ENCODE measurements around the gene CACFD1. TPM values are rescaled to one million over a fixed set of nuclear protein-coding genes. Genes with fewer than 3 reads are reported as not detected.

CACFD1 gene
- total RNA-seq, 1 donor from 2014 or later, result 24.6 TPM

GRCh38 chr9:133518200-133518599, 58.4 kb downstream of the CACFD1 start:
- TF ChIP-seq CTCF (IDR thresholded peaks at IDR 0.05; ENCODE audit: insufficient read depth, low read length, poor library complexity, severe bottlenecking), result no peak
- Histone ChIP-seq H3K36me3 (ENCODE audit: control insufficient read depth, insufficient read depth, low read length) (no peaks in the 10 kb centered on the region), H3K4me3 (ENCODE audit: low read depth, low read length) (no peak overlapping the region), H3K27me3 (ENCODE audit: control insufficient read depth, insufficient read depth, low read length) (peaks cover 49% of the 10 kb centered on the region)
- DNase-seq (ENCODE audit: low read depth), result no peak

- TF ChIP-seq CTCF (IDR thresholded peaks at IDR 0.05; ENCODE audit: insufficient read depth, low read length, poor library complexity, severe bottlenecking), result no peak
Measured at GRCh38 chr9:133518706-133519449, 59.1 kb downstream of the CACFD1 start.

GRCh38 chr9:133519693-133520092, 59.9 kb downstream of the CACFD1 start:
- DNase-seq (ENCODE audit: low read depth), result no peak
- Histone ChIP-seq H3K27me3 (ENCODE audit: control insufficient read depth, insufficient read depth, low read length) (peaks cover 50% of the 10 kb centered on the region), H3K4me3 (ENCODE audit: low read depth, low read length) (no peak overlapping the region), H3K36me3 (ENCODE audit: control insufficient read depth, insufficient read depth, low read length) (no peaks in the 10 kb centered on the region)
- no peak for TF ChIP-seq CTCF (IDR thresholded peaks at IDR 0.05; ENCODE audit: insufficient read depth, low read length, poor library complexity, severe bottlenecking)

More at GRCh38 chr9:133518706-133519449, 59.1 kb downstream of the CACFD1 start:
- H3K4me3 ChIP-seq (ENCODE audit: low read depth, low read length), result no peak overlapping the region
- H3K27me3 ChIP-seq (ENCODE audit: control insufficient read depth, insufficient read depth, low read length), result peaks cover 45% of the 10 kb centered on the region
- no peak for DNase-seq (ENCODE audit: low read depth)
- no peaks in the 10 kb centered on the region for H3K36me3 ChIP-seq (ENCODE audit: control insufficient read depth, insufficient read depth, low read length)

GRCh38 chr9:133520121-133520835, 60.5 kb downstream of the CACFD1 start:
- no peaks in the 10 kb centered on the region for H3K36me3 ChIP-seq (ENCODE audit: control insufficient read depth, insufficient read depth, low read length)
- peaks cover 47% of the 10 kb centered on the region for H3K27me3 ChIP-seq (ENCODE audit: control insufficient read depth, insufficient read depth, low read length)
- H3K4me3 ChIP-seq (ENCODE audit: low read depth, low read length), result no peak overlapping the region
- DNase-seq (ENCODE audit: low read depth), result no peak
- TF ChIP-seq CTCF (IDR thresholded peaks at IDR 0.05; ENCODE audit: insufficient read depth, low read length, poor library complexity, severe bottlenecking), result no peak

Other genes starting within 250 kb of the CACFD1 start
- gene ABO, start 184.8 kb upstream of the CACFD1 start, total RNA-seq, result 1.8 TPM in 2 replicates
- 17.4 and 30.8 TPM in 2 replicates for gene SURF6, start 123.8 kb upstream of the CACFD1 start, total RNA-seq
- 42.0 and 51.8 TPM in 2 replicates for gene MED22, start 111.8 kb upstream of the CACFD1 start, total RNA-seq
- 2,183 and 2,339 TPM in 2 replicates for gene RPL7A, start 111.8 kb upstream of the CACFD1 start, total RNA-seq
- 39.2 and 56.4 TPM in 2 replicates for gene SURF1, start 103.5 kb upstream of the CACFD1 start, total RNA-seq
- gene SURF2, start 103.4 kb upstream of the CACFD1 start, total RNA-seq, result 38.7 and 51.5 TPM in 2 replicates
- 188 and 198 TPM in 2 replicates for gene SURF4, start 83.9 kb upstream of the CACFD1 start, total RNA-seq
- gene STKLD1, start 83.6 kb upstream of the CACFD1 start, total RNA-seq, result 0.27 TPM in 1 of 2 replicates, not detected in the other
- gene REXO4, start 42.0 kb upstream of the CACFD1 start, total RNA-seq, result 21.9 and 23.1 TPM in 2 replicates
- 2.0 and 2.4 TPM in 2 replicates for gene ADAMTS13, start 37.6 kb upstream of the CACFD1 start, total RNA-seq
- 51.8 and 60.9 TPM in 2 replicates for gene SLC2A6, start 19.1 kb downstream of the CACFD1 start, total RNA-seq
- not detected in 2 replicates for gene MYMK, start 65.0 kb downstream of the CACFD1 start, total RNA-seq
- gene ADAMTSL2, start 74.7 kb downstream of the CACFD1 start, total RNA-seq, result 0.54 and 1.2 TPM in 2 replicates
- not detected in 2 replicates for gene FAM163B, start 149.4 kb downstream of the CACFD1 start, total RNA-seq
- not detected in 2 replicates for gene DBH, start 176.4 kb downstream of the CACFD1 start, total RNA-seq